ENCODE data around the gene CBX2.

Gene CBX2

GRCh38 chr17:79777894-79778503 is at the start of gene CBX2:
Gene CBX2, plus strand, starts transcription at chr17:79778148. Its CDS starts 88 bp downstream, at chr17:79778236.
- DNase-seq (ENCODE audit: low read depth, low spot score) = no peak

GRCh38 chr17:79728169-79728907 is 49.6 kb upstream of the CBX2 start:
- peak; percentile 82 for DNase-seq (ENCODE audit: low read depth, low spot score)

GRCh38 chr17:79728908-79729471 is 49.0 kb upstream of the CBX2 start:
- no peak for DNase-seq (ENCODE audit: low read depth, low spot score)

GRCh38 chr17:79729761-79730160 is 48.2 kb upstream of the CBX2 start:
- DNase-seq (ENCODE audit: low read depth, low spot score) = no peak

GRCh38 chr17:79730437-79730768 is 47.5 kb upstream of the CBX2 start:
- DNase-seq (ENCODE audit: low read depth, low spot score) = no peak

- DNase-seq (ENCODE audit: low read depth, low spot score) = no peak
Measured at GRCh38 chr17:79730769-79731483, 47.0 kb upstream of the CBX2 start, which contains the start of gene ENPP7. Gene ENPP7, plus strand, starts transcription at chr17:79730943. Its CDS starts 197 bp downstream, at chr17:79731140.

GRCh38 chr17:79732254-79732653 is 45.7 kb upstream of the CBX2 start:
- no peak for DNase-seq (ENCODE audit: low read depth, low spot score)

GRCh38 chr17:79732804-79733691 is 44.9 kb upstream of the CBX2 start:
- no peak for DNase-seq (ENCODE audit: low read depth, low spot score)

- DNase-seq (ENCODE audit: low read depth, low spot score) = no peak
Measured at GRCh38 chr17:79733692-79734070, 44.3 kb upstream of the CBX2 start.

- no peak for DNase-seq (ENCODE audit: low read depth, low spot score)
Measured at GRCh38 chr17:79735096-79735495, 42.9 kb upstream of the CBX2 start.

- DNase-seq (ENCODE audit: low read depth, low spot score) = no peak
Measured at GRCh38 chr17:79737046-79737921, 40.7 kb upstream of the CBX2 start.

GRCh38 chr17:79737922-79738578 is 39.9 kb upstream of the CBX2 start:
- no peak for DNase-seq (ENCODE audit: low read depth, low spot score)

- DNase-seq (ENCODE audit: low read depth, low spot score) = no peak
Measured at GRCh38 chr17:79738643-79739042, 39.3 kb upstream of the CBX2 start.

GRCh38 chr17:79739148-79740062 is 38.5 kb upstream of the CBX2 start:
- no peak for DNase-seq (ENCODE audit: low read depth, low spot score)

GRCh38 chr17:79740413-79740812 is 37.5 kb upstream of the CBX2 start:
- DNase-seq (ENCODE audit: low read depth, low spot score) = no peak

- no peak for DNase-seq (ENCODE audit: low read depth, low spot score)
Measured at GRCh38 chr17:79741401-79741750, 36.6 kb upstream of the CBX2 start.

- DNase-seq (ENCODE audit: low read depth, low spot score) = no peak
Measured at GRCh38 chr17:79741751-79742588, 36.0 kb upstream of the CBX2 start.

- no peak for DNase-seq (ENCODE audit: low read depth, low spot score)
Measured at GRCh38 chr17:79742589-79742918, 35.4 kb upstream of the CBX2 start.
